ENCODE measurements around the gene CC2D1A.

CC2D1A gene

GRCh38 chr19:13905634-13906520 lies at the start of gene CC2D1A, which contains the start of gene BRME1:
Gene CC2D1A, plus strand, starts transcription at chr19:13906201. Its CDS starts 241 bp downstream, at chr19:13906442.
Gene BRME1, minus strand, starts transcription at chr19:13906117. Its CDS starts 1,225 bp downstream, at chr19:13904892.
- DNase-seq (ENCODE audit: low read depth in 2 of 2) = peak; percentile 92 to 95

GRCh38 chr19:13856497-13856896 lies 49.5 kb upstream of the CC2D1A start:
- no peak for DNase-seq (ENCODE audit: low read depth in 2 of 2)

GRCh38 chr19:13859361-13859880 lies 46.6 kb upstream of the CC2D1A start:
- no peak for DNase-seq (ENCODE audit: low read depth in 2 of 2)

GRCh38 chr19:13860679-13861391 lies 45.2 kb upstream of the CC2D1A start:
- DNase-seq (ENCODE audit: low read depth in 2 of 2) = no peak

GRCh38 chr19:13861392-13861713 lies 44.6 kb upstream of the CC2D1A start:
- DNase-seq (ENCODE audit: low read depth in 2 of 2) = no peak

GRCh38 chr19:13861714-13862531 lies 44.1 kb upstream of the CC2D1A start:
- DNase-seq (ENCODE audit: low read depth in 2 of 2) = peak; percentile 82 to 85

- no peak for DNase-seq (ENCODE audit: low read depth in 2 of 2)
Observed at GRCh38 chr19:13864046-13864666, 41.8 kb upstream of the CC2D1A start.

- DNase-seq (ENCODE audit: low read depth in 2 of 2) = no peak
Observed at GRCh38 chr19:13864667-13865570, 41.1 kb upstream of the CC2D1A start.

- no peak for DNase-seq (ENCODE audit: low read depth in 2 of 2)
Observed at GRCh38 chr19:13865571-13866462, 40.2 kb upstream of the CC2D1A start.

- no peak for DNase-seq (ENCODE audit: low read depth in 2 of 2)
Observed at GRCh38 chr19:13866463-13867046, 39.4 kb upstream of the CC2D1A start.

GRCh38 chr19:13868663-13869062 lies 37.3 kb upstream of the CC2D1A start:
- no peak for DNase-seq (ENCODE audit: low read depth in 2 of 2)

GRCh38 chr19:13869281-13869680 lies 36.7 kb upstream of the CC2D1A start:
- DNase-seq (ENCODE audit: low read depth in 2 of 2) = no peak

GRCh38 chr19:13870873-13871272 lies 35.1 kb upstream of the CC2D1A start:
- no peak for DNase-seq (ENCODE audit: low read depth in 2 of 2)

GRCh38 chr19:13872339-13872694 lies 33.7 kb upstream of the CC2D1A start:
- DNase-seq (ENCODE audit: low read depth in 2 of 2) = no peak

- no peak for DNase-seq (ENCODE audit: low read depth in 2 of 2)
Observed at GRCh38 chr19:13872695-13873389, 33.2 kb upstream of the CC2D1A start.

GRCh38 chr19:13873834-13874515 lies 32.0 kb upstream of the CC2D1A start:
- no peak for DNase-seq (ENCODE audit: low read depth in 2 of 2)

GRCh38 chr19:13875824-13876223 lies 30.2 kb upstream of the CC2D1A start:
- DNase-seq (ENCODE audit: low read depth in 2 of 2) = no peak

- DNase-seq (ENCODE audit: low read depth in 2 of 2) = no peak
Observed at GRCh38 chr19:13876834-13877233, 29.2 kb upstream of the CC2D1A start, which contains the start of gene NANOS3. Gene NANOS3, plus strand, starts transcription at chr19:13877134. Its CDS starts 115 bp downstream, at chr19:13877249.
